ENCODE results near the gene SEC63.
"Not testable (repeated sequence)": the region's sequence is repeated elsewhere in the genome, so short reads cannot be mapped to it uniquely, and the experiment has no call there.

Gene SEC63

DNA sequence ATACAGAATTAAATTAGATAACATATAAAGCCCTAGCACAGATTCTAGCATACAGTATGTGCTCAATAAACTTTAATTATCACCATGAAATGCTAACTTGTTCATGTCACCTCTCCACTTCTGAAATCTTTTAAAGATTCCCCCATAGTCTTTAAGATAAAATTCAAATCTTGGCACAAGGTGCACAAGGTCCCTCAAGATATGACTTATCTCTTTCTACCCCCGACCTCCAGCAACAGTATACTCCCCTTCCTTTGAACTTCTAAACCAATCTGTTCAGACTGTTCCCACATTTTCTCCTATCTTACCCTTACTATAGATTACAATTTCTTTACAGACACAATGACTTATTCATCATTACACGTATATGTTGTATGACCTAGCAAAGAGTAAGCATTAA is 29.0 kb downstream of the SEC63 start:
- no peak for DNase-seq (ENCODE audit: low spot score)

DNA sequence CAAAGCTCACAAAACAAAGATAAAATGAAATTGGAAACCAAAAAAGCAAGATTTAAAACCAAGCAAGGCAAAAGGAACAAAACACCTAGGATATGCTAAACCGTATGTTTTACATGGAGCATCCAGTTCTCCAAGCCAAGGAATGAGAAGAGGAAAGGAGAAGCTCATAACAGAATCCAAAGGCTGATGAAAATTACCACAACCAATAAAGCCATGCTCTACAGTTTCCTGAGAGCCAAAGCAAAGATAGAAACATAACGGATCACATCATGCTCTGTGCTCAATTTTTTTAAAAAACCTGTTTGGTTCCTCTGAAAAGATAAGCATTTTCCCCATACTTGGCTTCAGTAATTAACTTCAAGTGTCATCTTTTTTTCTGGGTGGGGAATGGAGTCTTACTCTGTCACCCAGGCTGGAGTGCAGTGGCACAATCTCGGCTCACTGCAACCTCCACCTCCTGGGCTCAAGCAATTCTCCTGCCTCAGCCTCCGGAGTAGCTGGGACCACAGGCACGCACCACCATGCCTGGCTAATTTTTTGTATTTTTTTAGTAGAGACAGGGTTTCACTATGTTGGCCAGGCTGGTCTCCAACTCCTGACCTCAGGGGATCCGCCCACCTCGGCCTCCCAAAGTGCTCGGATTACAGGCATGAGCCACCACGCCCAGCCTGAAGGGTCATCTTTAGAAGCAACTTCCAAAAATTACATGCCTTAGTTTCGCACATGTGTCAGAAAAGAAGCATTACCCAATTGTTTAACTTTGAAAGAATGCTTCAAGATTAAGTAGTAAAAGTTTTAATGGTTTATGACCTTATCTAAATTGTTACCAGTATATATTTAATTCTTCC is 31.1 kb downstream of the SEC63 start:
- DNase-seq (ENCODE audit: low spot score) = not testable (repeated sequence)

DNA sequence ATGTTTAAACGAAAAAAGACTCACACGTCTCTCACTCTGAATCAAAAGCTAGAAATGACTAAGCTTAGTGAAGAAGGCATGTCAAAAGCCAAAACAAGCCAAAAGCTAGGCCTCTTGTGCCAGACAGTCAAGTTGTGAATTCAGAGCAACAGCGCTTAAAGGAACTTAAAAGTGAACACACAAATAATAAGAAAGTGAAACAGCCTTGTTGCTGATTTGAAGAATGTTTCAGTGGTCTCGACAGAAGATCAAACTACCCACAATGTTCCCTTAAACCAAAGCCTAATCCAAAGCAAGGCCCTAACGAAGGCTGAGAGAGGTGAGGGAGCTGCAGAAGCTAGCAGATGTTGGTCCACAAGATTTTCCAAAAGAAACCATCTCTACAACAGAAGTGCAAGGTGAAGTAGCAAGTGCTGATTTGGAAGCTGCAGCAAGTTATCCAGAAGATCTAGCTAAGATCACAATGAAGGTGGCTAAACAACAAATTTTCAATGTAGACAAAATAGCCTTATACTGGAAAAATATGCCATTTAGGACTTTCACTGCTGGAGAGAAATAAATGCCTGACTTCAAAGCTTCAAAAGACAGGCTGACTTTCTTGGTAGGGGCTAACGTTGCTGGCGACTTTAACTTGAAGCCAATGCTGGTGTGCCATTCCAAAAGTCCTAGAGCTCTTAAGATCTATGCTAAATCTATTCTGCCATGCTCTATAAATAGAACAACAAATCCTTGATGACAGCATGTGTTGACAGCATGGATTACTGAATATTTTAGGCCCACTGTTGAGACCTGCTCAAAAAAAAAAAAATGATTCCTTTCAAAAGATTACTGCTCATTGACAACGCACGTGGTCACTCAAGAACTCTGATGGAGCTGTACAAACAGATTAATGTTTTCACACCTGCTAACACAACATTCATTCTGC is 40.3 kb downstream of the SEC63 start:
- no peak for DNase-seq (ENCODE audit: low spot score)

DNA sequence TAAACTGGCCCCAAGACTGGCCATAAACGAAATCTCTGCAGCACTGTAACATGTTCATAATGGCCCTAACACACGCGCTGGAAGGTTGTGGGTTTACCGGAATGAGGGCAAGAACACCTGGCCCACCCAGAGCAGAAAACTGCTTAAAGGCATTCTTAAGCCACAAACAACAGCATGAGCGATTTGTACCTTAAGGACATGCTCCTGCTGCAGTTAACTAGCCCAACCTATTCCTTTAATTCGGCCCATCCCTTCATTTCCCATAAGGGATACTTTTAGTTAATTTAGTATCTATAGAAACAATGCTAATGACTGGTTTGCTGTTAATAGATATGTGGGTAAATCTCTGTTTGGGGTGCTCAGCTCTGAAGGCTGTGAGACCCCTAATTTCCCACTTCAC is 41.0 kb downstream of the SEC63 start:
- DNase-seq (ENCODE audit: low spot score) = not testable (repeated sequence)

DNA sequence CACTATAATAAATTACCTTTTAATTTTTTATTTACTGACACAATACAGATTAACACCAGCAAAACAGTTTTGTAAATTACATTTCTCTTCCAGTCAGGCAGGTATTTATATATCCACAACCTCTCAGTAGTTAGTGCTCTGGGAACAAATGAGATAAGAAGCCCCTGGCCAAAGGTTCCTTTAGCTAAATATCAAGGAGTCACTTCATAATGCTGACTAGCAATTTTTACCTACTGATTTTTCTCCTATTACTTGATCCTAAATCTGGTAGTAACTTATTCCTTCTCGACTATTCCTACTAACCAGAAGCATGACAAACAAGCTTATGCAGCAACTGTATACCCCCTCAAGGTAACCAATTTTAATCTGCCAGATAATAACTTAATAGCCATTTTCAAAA is 46.3 kb downstream of the SEC63 start:
- no peak for DNase-seq (ENCODE audit: low spot score)

DNA sequence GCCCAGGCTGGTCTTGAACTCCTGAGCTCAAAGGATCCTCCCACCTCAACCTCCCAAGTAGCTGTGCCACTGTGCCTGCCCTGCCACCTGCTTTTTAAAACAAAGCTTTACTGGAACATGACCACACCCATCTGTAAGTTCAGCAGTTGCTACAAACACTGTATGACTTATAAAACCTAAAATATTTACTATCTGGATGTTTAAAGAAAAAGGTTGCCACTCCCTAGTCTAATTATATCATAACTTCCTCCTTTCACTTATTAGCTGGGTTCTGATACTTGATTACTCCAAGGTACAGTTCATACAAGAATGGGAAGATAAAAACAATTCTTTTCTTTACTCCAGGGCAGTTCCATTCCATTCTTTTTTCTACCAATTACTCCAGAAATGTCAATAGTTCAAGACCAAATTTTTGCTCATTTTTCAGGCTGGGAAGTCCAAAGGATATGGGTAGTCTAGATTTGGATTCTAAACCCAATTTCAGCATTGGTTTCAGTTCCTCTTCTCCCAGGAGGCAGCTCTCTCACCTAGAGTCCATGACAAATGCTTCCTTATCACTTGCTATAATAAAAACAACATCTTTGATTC is 63.1 kb downstream of the SEC63 start:
- DNase-seq (ENCODE audit: low spot score) = no peak

DNA sequence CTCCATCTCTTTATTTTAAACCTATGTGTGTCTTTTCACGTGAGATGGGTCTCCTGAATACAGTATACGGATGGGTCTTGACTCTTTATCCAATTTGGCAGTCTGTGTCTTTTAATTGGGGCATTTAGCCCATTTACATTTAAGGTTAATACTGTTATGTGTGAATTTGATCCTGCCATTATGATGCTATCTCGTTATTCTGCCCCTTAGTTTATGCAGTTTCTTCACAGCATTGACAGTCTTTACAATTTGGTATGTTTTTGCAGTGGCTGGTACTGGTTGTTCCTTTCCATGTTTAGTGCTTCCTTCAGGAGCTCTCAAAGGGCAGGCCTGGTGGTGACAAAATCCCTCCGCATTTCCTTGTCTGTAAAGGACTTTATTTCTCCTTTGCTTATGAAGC is 67.6 kb downstream of the SEC63 start:
- DNase-seq (ENCODE audit: low spot score) = not testable (repeated sequence)

DNA sequence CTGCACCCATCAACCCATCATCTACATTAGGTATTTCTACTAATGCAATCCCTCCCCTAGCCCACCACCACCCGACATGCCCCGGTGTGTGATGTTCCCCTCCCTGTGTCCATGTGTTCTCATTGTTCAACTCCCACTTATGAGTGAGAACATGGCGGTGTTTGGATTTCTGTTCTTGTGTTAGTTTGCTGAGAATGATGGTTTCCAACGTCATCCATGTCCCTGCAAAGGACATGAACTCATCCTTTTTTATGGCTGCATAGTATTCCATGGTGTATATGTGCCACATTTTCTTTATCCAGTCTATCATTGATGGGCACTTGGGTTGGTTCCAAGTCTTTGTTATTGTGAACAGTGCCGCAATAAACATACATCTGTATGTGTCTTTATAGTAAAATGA is 72.1 kb downstream of the SEC63 start:
- DNase-seq (ENCODE audit: low spot score) = not testable (repeated sequence)

DNA sequence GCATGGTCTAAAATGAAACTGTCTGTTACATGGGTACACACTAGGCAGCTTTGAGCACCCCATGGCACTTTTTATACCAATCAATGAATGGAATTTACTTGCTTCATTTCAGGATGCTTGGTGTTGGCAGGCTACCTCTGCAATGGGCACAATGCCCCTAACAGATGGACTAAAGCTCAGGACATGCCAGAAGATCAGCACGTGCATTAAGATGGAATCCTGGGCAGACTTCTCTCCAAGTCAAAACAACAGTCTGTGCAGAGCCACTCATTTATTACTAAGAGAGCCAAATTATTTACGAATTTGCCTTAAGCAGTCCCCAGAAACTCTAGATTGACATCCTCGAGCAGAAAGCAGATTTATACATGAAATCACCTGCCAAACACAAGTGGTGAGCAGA is 78.1 kb downstream of the SEC63 start:
- no peak for DNase-seq (ENCODE audit: low spot score)

DNA sequence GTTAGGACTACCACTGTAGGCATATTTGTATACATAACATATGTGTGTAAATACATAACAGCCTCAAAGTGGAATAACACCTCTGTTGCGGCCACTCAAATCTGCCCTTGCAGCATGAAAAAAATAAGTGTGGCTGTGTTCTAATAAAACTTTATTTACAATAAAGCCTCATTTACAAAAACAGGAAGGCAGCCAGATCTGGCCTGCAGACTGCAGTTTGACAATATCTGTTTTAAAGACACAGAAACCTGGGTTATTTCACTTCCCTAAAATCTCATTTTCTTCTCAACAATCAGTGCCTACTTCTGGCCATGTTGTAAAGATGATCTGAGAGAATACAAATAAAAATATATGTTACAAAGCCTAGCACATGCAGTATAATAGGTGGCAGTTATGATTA is 80.0 kb downstream of the SEC63 start:
- no peak for DNase-seq (ENCODE audit: low spot score)

DNA sequence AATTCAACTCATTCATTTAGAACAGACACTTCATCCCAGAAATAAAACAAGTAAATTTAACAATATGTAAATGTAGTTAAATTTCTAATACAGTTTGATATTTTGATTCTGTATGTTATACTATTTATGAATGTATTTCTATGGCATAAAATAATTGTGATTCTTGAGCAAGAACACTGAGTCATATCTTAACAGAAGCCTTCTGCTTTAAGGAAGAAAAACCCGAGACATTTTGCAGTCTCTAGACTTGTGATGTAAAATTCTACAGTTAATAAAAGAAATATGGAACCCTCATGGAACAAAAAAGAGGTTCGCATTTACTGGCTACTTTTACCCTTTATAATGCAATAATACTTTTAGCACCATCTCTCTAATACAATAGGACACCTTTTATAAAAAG is 86.0 kb downstream of the SEC63 start:
- DNase-seq (ENCODE audit: low spot score) = no peak

DNA sequence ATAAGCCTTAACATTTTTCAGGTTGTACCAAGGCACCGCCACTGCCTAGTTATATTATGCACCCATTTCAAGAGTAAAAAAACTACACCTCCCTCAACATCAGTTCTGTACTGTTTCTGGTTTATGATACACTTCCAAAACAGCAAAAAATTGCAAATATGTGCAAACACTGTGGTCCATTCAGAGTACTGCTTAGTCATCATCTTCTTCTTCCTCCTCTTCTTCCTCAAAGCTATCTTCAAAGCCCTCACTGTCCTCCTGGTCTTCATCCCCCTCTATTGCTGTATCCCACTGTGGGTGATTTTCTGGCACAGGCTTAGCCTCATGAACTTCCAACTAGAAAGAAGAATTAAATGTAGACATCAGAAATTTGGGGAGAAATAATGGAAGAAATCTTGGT is 86.5 kb downstream of the SEC63 start:
- DNase-seq (ENCODE audit: low spot score) = not testable (repeated sequence)

DNA sequence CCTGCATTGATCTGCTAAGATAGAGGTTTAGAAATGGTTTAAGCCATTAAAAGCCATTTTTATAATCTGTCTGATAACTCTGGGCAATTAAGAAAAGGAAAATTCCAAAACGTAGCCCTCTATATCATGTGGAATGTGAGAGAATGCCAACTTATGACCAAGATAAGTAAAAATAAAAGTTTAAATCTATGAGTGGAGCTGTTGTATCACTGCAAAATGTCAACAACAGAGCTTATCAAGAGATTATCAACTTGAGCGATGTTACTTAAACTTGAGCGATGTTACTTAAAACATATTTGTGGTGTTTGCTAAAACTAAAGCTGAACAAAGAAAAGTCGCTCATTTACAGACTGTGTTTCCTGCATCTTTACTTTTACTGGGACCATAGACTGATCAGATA is 87.0 kb downstream of the SEC63 start:
- no peak for DNase-seq (ENCODE audit: low spot score)

DNA sequence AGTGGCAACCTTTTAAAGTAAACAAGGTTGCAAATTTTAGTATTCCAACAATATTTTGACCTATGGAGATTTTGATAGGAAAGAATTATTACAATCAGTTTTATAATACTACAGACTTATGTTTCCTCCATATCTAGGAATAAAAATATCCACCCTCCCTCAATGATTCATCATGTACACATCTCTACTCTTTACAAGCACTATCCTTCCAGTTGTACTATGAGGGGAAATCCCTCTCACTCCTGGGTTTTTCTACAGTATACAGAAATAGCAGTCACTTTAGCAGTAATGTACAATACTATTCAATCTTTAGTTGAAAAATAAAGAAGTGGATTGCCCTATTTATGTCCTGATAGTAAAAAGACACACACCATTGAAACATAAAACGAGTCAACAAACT is 87.6 kb downstream of the SEC63 start:
- no peak for DNase-seq (ENCODE audit: low spot score)

DNA sequence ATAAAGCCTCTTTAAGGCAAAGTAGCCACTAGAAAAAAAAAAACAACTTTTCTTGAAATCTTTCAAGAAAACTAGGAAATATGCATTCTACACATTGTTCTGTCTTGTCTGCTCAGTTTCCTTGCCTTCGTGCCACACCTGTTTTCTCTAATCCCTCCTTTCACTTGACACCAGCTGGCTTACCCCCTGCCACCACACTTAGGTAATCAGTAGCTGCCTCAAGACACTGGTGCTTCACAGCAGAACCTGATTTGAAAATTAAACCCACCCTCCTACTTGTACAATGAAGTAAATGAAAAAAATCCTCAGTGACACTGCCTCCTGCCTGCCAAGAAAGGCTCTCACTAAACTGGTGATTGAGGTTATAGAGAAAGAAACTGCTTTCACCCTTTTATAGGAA is 88.1 kb downstream of the SEC63 start:
- DNase-seq (ENCODE audit: low spot score) = no peak

DNA sequence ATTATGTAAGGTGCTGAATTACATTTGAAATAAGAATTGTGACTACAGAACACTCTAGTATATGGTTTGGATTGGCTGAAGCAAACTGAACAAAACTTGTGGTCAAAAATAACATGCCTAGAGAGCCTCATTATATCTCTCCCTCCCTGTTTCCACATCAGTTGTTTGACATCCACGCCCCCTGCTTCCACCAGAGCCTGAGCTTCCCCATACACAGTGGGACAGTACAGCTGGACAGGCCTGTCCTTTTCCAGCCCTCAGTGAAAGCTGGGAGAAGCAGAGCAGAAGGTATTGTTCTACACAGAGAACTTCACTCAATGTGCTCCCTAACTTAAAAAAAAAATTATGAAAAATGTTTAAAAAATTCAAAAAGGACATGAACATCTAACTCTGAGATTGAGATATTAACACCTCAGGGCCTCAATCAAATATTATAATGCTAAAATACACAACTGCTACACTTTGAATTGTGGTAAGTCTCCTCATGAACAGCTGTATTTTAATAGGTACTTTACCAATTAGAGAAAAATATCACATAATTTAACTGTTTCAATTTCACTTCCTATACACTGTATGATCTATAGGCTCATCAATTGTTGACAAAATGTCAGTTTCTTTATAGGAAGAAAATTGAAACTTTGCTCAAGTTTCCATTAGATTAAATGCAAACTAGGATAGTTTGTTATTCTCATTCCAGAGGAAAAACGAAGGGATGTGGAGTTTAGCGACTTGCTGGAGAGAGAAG is 89.0 kb downstream of the SEC63 start:
- DNase-seq (ENCODE audit: low spot score) = no peak

DNA sequence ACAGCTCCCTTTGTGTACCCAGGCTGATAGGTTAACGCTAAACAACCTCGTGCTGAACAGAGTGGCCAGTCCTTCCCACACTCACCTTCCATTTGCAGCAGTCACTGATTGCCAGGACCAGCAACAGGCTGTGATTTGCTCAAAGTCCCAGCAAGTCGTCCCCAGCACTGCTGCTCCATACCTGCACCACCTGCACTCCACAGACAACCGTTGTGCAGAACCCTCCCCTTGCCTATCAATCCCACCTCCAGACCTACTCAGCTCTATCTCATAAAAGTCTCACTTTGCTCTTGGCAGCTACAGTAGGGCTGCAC is 90.7 kb downstream of the SEC63 start:
- DNase-seq (ENCODE audit: low spot score) = no peak

DNA sequence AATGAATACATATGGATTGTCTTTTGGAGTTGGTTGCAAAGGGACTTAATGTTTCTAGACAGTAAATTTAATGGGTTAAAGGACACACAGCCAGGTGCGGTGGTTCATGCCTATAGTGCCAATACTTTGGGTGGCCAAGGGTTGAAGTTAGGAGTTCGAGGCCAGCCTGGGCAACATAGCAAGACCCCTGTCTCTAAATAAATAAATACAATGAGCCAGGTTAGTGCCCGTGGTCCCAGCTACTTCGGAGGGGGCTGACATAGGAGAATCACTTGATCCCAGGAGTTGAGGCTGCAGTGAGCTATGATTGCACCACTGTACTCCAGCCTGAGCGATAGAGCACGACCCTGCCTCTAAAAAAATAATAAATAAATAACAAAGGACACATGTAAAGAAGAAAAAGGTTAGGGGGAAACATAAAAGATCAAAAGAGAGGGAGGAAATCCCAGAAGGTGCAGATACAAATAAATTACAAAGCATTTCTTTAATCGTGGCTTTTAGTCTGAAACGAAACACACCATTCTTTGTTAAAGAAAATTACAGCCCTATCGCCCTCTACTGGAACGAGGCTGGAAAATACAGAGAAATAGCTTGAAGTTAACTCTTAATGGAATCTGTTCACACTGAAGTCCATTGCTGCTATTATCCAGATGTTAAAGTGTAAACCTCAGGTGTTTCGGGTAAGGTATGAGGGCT is 91.3 kb downstream of the SEC63 start:
- DNase-seq (ENCODE audit: low spot score) = no peak

DNA sequence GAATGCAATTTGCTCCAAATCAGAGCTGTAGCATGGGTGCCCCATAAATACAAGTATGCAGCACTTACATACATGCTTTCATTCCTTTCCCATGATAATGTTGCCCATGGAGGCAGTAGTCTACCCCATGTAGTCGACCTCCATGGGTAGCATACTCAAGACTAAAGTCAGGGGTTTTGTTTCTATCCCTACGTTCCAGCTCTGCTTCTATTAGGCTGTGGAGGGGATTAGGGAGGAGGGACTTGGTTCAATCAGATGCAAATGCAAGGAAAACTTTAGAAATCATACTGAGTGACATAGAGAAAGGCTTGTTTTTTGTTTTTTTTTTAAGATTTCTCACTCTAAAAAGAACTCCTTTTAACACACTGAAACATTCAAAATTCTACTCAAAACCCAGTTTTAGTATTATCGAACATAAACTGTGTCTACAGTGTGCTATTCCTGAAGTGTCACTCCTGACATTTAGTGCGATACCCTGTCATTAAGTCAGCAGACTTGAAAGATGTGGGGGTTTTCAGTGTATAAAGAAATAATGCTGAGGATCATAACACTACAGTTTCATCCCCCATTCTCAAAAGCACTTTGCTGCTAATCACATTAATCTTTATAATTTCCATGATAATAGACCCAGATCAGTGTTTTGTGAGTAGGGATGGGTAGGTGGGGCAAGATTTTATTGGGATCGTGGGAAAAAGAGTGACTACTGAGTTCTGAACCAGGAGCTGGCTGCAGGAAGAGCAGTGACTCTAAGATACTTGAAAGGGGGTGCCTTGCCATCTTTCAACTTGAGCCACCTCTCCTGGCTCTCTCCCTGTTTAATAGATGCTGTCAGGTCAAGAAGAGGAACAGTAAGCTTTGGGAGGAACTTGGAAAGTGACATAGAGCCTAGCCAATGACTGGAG is 93.5 kb downstream of the SEC63 start:
- no peak for DNase-seq (ENCODE audit: low spot score)

DNA sequence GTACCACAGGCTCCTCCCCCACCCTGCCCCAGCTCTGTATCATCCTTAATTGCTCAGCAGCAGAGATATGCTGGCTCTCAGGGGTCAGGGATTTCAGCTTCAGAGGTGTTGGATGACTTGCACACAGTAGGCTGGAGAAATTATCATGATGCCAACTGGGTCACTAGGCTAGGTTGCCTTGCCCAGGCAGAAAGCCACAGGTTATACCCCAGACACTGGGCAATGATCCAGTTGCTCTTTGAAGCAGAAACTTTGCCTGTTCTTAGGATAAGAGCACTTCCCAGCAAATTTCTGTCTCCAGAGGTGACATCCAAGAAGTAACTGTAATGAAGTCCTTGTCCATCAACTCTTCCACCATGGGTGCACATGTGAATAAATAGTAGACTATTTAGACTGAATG is 95.6 kb downstream of the SEC63 start:
- no peak for DNase-seq (ENCODE audit: low spot score)

DNA sequence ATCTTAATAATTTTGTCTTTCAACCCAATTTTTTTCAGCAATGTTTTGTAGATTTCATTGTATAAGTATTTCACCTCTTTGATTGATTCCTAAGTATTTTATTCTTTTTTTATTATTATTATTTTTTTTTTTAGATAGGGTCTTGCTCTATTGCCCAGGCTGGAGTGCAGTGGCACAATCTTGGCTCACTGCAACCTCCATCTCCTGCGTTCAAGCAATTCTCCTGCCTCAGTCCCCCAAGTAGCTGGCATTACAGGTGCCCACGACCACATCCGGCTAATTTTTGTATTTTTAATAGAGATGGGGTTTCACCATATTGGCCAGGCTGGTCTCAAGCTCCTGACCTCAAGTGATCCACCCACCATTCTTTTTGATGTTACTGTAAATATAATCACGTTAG is 97.0 kb downstream of the SEC63 start:
- DNase-seq (ENCODE audit: low spot score) = not testable (repeated sequence)
